Measurements from ENCODE around the gene NFKBIL1. TPM values are rescaled to one million over a fixed set of nuclear protein-coding genes. Genes with fewer than 3 reads are reported as not detected.
A peak's percentile ranks its signal among the peaks of the same experiment; 100 is the strongest.

NFKBIL1 gene
- total and polyA plus RNA-seq, 9 of the 15 experiments (the other 6 are each of a cell fraction or from before 2014, with no cell fraction given), result 0.49 to 33.1 (median 7.6) TPM

GRCh38 chr6:31560697-31561058 is 13.3 kb downstream of the NFKBIL1 start (continued):
- TF ChIP-seq FOSL1 (tag; conservative IDR thresholded peaks at IDR 0.05) (peak; percentile 53; the same call in 1 of the 2 replicates), ZNF695 (CRISPR knock-in tag; IDR thresholded peaks at IDR 0.05) (no peak), ZKSCAN1 (IDR thresholded peaks at IDR 0.05; ENCODE audit: low read depth, low read length) (no peak), SMARCC2 (IDR thresholded peaks at IDR 0.05; ENCODE audit: low read depth) (no peak), KAT8 (IDR thresholded peaks at IDR 0.05; ENCODE audit: low read depth) (no peak), ATF1 (CRISPR knock-in tag; IDR thresholded peaks at IDR 0.05) (no peak), ATF1 (tag; IDR thresholded peaks at IDR 0.05) (no peak), ZNF584 (CRISPR knock-in tag; IDR thresholded peaks at IDR 0.05; ENCODE audit: low read depth) (0 out of 2 replicates have a peak, but pooled peaks have one; percentile 9), GABPB1 (CRISPR knock-in tag; IDR thresholded peaks at IDR 0.05) (no peak), SLC30A9 (CRISPR knock-in tag; IDR thresholded peaks at IDR 0.05) (no peak), IRF9 (tag; IDR thresholded peaks at IDR 0.05) (no peak), ZNF384 (IDR thresholded peaks at IDR 0.05; ENCODE audit: low read depth, low read length) (no peak), HNRNPLL (IDR thresholded peaks at IDR 0.05; ENCODE audit: low read depth, low read length, poor library complexity, severe bottlenecking) (no peak), DPF2 (IDR thresholded peaks at IDR 0.05) (0 out of 2 replicates have a peak, but pooled peaks have one; percentile 18), TCFL5 (CRISPR knock-in tag; conservative IDR thresholded peaks at IDR 0.05) (no peak)
